ENCODE measurements around the gene ZNF326. TPM values are rescaled to one million over a fixed set of nuclear protein-coding genes. Genes with fewer than 3 reads are reported as not detected.
A peak's percentile ranks its signal among the peaks of the same experiment; 100 is the strongest.
"Not testable (repeated sequence)": the region's sequence is repeated elsewhere in the genome, so short reads cannot be mapped to it uniquely, and the experiment has no call there.

Gene ZNF326
- total RNA-seq, 2 experiments from 2014 or later, result 17.4 to 17.9 TPM

DNA sequence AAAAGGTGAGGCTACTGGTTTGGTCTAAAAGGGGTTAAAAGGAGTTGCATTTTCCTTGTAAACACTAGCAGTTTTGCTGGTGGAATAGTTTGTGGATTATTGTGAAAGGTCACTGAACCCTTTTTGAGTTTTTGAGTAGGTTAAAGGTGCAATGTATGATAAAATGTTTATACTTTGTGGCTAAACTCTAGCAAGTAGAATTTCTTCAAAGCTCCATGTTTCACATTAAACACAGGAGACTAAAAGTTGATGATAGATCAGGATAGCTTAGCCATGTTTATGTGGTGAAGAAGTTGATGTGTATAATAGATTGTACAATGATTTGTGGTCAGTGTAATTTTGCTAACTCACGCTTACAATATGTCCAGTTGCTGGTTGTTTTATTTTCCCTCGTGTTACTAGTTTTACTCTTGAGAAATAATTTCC, 13.1 kb downstream of the ZNF326 start:
- H3K36me3 Mint-ChIP-seq (ENCODE audit: low read depth), result peaks cover 29% of the 10 kb centered on the region
- no peak overlapping the region for H3K4me3 Mint-ChIP-seq

GRCh38 chr1:90012300-90012699, 17.4 kb downstream of the ZNF326 start:
- Mint-ChIP-seq H3K9me3 (no peaks in the 10 kb centered on the region), H3K27ac (no peak overlapping the region), H3K36me3 (ENCODE audit: low read depth) (peaks cover 44% of the 10 kb centered on the region), H3K27me3 (ENCODE audit: low read depth) (no peaks in the 10 kb centered on the region), H3K4me1 (ENCODE audit: low read depth) (no peaks in the 10 kb centered on the region), H3K4me3 (no peak overlapping the region)
- intact Hi-C loops (cut with micrococcal nuclease), result no loop called here
- CTCF ChIA-PET, result no interaction called here
- DNase-seq, result no peak

More for the DNA sequence above, 13.1 kb downstream of the ZNF326 start:
- Mint-ChIP-seq H3K4me1 (ENCODE audit: low read depth) (peaks cover 2% of the 10 kb centered on the region), H3K9me3 (no peaks in the 10 kb centered on the region), H3K27ac (no peak overlapping the region), H3K27me3 (ENCODE audit: low read depth) (no peaks in the 10 kb centered on the region)
- DNase-seq, result no peak
- CTCF ChIA-PET, result interaction anchor here (0.6 kb wide), 1 partner anchor 34 kb away, joined by 3 read pairs; no protein-coding TSS in a partner anchor
- intact Hi-C loops (cut with micrococcal nuclease), result no loop called here

DNA sequence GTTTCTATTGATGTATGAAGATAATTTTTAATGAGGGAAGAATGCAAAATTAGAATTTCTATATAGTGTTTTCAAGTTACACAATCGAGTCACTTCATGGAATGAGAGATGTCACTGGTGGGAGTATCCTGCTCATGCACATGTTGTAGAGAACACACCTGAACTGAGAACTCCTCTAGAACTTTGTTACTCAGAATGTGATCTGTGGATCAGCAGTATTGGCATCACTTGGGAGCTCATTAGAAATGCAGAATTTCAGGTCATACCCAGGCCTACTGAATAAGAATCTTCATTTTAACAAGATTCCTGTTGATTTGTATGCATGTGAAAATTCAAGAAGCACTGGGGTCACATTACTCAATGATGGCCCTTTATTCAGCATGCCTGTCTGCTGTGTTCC, 28.8 kb downstream of the ZNF326 start:
- H3K27me3 Mint-ChIP-seq (ENCODE audit: low read depth), result no peaks in the 10 kb centered on the region
- peaks cover 73% of the 10 kb centered on the region for H3K36me3 Mint-ChIP-seq (ENCODE audit: low read depth)
- H3K4me3 Mint-ChIP-seq, result no peak overlapping the region
- H3K27ac Mint-ChIP-seq, result no peak overlapping the region
- H3K9me3 Mint-ChIP-seq, result peaks cover 7% of the 10 kb centered on the region
- no peaks in the 10 kb centered on the region for H3K4me1 Mint-ChIP-seq (ENCODE audit: low read depth)
- DNase-seq, result no peak
- intact Hi-C loops (cut with micrococcal nuclease), result no loop called here
- CTCF ChIA-PET, result interaction anchor here (0.9 kb wide), 1 partner anchor 197 kb away, joined by 3 read pairs; no protein-coding TSS in a partner anchor

DNA sequence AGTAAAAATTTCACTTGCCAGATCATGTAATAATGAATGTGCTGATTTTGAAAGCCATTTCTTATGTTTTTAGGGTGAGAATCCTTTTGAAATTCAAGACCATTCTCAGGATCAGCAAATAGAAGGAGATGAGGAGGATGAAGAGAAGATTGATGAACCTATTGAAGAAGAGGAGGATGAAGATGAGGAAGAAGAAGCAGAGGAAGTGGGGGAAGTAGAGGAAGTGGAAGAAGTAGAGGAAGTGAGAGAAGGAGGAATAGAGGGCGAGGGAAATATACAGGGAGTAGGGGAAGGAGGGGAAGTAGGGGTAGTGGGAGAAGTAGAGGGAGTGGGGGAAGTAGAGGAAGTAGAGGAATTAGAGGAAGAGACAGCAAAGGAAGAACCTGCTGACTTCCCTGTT, 32.4 kb downstream of the ZNF326 start:
- H3K36me3 Mint-ChIP-seq (ENCODE audit: low read depth), result peaks cover 56% of the 10 kb centered on the region
- H3K27ac Mint-ChIP-seq, result no peak overlapping the region
- no peaks in the 10 kb centered on the region for H3K27me3 Mint-ChIP-seq (ENCODE audit: low read depth)

DNA sequence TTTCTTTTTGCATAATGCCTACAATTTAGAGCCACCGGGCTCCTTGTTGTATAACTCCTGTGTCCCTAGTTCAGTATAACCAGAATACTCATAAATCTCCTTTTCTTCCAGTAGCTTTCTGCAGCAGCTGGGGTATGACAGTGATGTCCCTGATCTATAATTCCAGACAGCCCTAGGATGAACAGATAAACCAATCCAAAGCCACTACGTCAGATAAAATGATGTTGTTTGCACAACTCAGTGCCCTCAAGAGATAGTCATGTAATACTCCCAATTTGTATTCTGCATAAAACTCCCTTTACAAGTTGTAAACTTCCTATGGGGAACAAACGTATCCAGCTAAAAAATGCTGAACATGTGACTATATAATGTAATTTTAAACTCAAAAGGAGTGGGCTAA, 44.7 kb downstream of the ZNF326 start:
- H3K4me3 Mint-ChIP-seq, result no peak overlapping the region
- no peaks in the 10 kb centered on the region for H3K9me3 Mint-ChIP-seq
- H3K27me3 Mint-ChIP-seq (ENCODE audit: low read depth), result no peaks in the 10 kb centered on the region
- no peaks in the 10 kb centered on the region for H3K4me1 Mint-ChIP-seq (ENCODE audit: low read depth)
- intact Hi-C loops (cut with micrococcal nuclease), result no loop called here
- no peaks in the 10 kb centered on the region for H3K36me3 Mint-ChIP-seq (ENCODE audit: low read depth)
- no peak for DNase-seq
- CTCF ChIA-PET, result interaction anchor here (0.6 to 1.7 kb wide), 2 partner anchors 8 to 971 kb away, joined by 3 to 7 read pairs; no protein-coding TSS in a partner anchor
- H3K27ac Mint-ChIP-seq, result no peak overlapping the region

More for the DNA sequence above, 32.4 kb downstream of the ZNF326 start:
- no peak overlapping the region for H3K4me3 Mint-ChIP-seq
- peaks cover 4% of the 10 kb centered on the region for H3K9me3 Mint-ChIP-seq
- intact Hi-C loops (cut with micrococcal nuclease), result no loop called here
- no peak for DNase-seq
- H3K4me1 Mint-ChIP-seq (ENCODE audit: low read depth), result no peaks in the 10 kb centered on the region
- CTCF ChIA-PET, result interaction anchor here (0.9 kb wide), 1 partner anchor 19 kb away, joined by 3 read pairs; no protein-coding TSS in a partner anchor

GRCh38 chr1:90043586-90043985, 48.7 kb downstream of the ZNF326 start:
- Mint-ChIP-seq H3K4me1 (ENCODE audit: low read depth) (no peaks in the 10 kb centered on the region), H3K36me3 (ENCODE audit: low read depth) (no peaks in the 10 kb centered on the region), H3K4me3 (no peak overlapping the region), H3K27me3 (ENCODE audit: low read depth) (no peaks in the 10 kb centered on the region), H3K27ac (no peak overlapping the region), H3K9me3 (no peaks in the 10 kb centered on the region)
- intact Hi-C loops (cut with micrococcal nuclease), result no loop called here
- CTCF ChIA-PET, result interaction anchor here (1.6 kb wide), 1 partner anchor 11 kb away, joined by 3 read pairs; no protein-coding TSS in a partner anchor
- no peak for DNase-seq

- DNase-seq, result no peak
- H3K4me1 Mint-ChIP-seq (ENCODE audit: low read depth), result no peaks in the 10 kb centered on the region
- no peak overlapping the region for H3K4me3 Mint-ChIP-seq
- H3K9me3 Mint-ChIP-seq, result no peaks in the 10 kb centered on the region
- intact Hi-C loops (cut with micrococcal nuclease), result no loop called here
- H3K27ac Mint-ChIP-seq, result no peak overlapping the region
- no peaks in the 10 kb centered on the region for H3K27me3 Mint-ChIP-seq (ENCODE audit: low read depth)
- no peaks in the 10 kb centered on the region for H3K36me3 Mint-ChIP-seq (ENCODE audit: low read depth)
- CTCF ChIA-PET, result no interaction called here
These were observed 49.4 kb downstream of the ZNF326 start for GRCh38 chr1:90044346-90044745.

GRCh38 chr1:90045853-90046563, 51.1 kb downstream of the ZNF326 start:
- Mint-ChIP-seq H3K9me3 (no peaks in the 10 kb centered on the region), H3K36me3 (ENCODE audit: low read depth) (no peaks in the 10 kb centered on the region), H3K27ac (no peak overlapping the region), H3K27me3 (ENCODE audit: low read depth) (no peaks in the 10 kb centered on the region), H3K4me3 (no peak overlapping the region), H3K4me1 (ENCODE audit: low read depth) (no peaks in the 10 kb centered on the region)
- DNase-seq, result peak; percentile 55
- CTCF ChIA-PET, result interaction anchor here (0.6 to 1.2 kb wide), 12 partner anchors 9 to 1117 kb away, joined by 3 to 6 read pairs (median 3); no protein-coding TSS in a partner anchor
- intact Hi-C loops (cut with micrococcal nuclease), result loop anchor here (2.0 kb wide), 2 partner anchors 69 to 1119 kb away; no protein-coding TSS in a partner anchor

DNA sequence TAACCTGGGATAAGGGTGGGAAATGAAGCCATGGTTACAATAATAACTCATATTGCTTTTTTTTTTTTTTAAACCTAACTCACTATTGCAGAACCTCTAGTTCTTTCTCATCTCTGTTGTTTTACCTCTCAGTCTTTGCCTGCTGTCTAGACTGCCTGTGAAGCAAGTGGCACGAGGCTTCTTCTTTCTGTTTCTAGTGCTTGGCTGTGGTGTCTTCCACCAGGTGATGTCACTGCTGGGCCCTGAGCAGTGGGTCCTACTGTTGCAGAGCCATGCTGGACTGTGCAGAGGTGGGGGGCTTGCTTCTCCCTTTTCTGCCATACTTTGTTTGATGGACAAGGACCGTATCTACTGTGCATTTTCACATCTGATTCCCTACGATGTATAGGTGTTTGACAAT, 51.7 kb downstream of the ZNF326 start:
- Mint-ChIP-seq H3K27ac (no peak overlapping the region), H3K4me3 (no peak overlapping the region), H3K36me3 (ENCODE audit: low read depth) (no peaks in the 10 kb centered on the region), H3K4me1 (ENCODE audit: low read depth) (no peaks in the 10 kb centered on the region), H3K27me3 (ENCODE audit: low read depth) (peaks cover 4% of the 10 kb centered on the region), H3K9me3 (no peaks in the 10 kb centered on the region)
- DNase-seq, result no peak
- intact Hi-C loops (cut with micrococcal nuclease), result loop anchor here (2.0 kb wide), 2 partner anchors 68 to 1118 kb away; no protein-coding TSS in a partner anchor
- CTCF ChIA-PET, result interaction anchor here (0.6 to 1.3 kb wide), 7 partner anchors 8 to 1116 kb away, joined by 3 to 7 read pairs (median 3); no protein-coding TSS in a partner anchor

GRCh38 chr1:90048043-90048442, 53.1 kb downstream of the ZNF326 start:
- intact Hi-C loops (cut with micrococcal nuclease), result no loop called here
- H3K4me1 Mint-ChIP-seq (ENCODE audit: low read depth), result no peaks in the 10 kb centered on the region
- DNase-seq, result no peak
- H3K27me3 Mint-ChIP-seq (ENCODE audit: low read depth), result peaks cover 5% of the 10 kb centered on the region
- CTCF ChIA-PET, result interaction anchor here (1.3 kb wide), 1 partner anchor 9 kb away, joined by 7 read pairs; no protein-coding TSS in a partner anchor
- H3K9me3 Mint-ChIP-seq, result no peaks in the 10 kb centered on the region
- H3K4me3 Mint-ChIP-seq, result no peak overlapping the region
- H3K27ac Mint-ChIP-seq, result no peak overlapping the region
- no peaks in the 10 kb centered on the region for H3K36me3 Mint-ChIP-seq (ENCODE audit: low read depth)

DNA sequence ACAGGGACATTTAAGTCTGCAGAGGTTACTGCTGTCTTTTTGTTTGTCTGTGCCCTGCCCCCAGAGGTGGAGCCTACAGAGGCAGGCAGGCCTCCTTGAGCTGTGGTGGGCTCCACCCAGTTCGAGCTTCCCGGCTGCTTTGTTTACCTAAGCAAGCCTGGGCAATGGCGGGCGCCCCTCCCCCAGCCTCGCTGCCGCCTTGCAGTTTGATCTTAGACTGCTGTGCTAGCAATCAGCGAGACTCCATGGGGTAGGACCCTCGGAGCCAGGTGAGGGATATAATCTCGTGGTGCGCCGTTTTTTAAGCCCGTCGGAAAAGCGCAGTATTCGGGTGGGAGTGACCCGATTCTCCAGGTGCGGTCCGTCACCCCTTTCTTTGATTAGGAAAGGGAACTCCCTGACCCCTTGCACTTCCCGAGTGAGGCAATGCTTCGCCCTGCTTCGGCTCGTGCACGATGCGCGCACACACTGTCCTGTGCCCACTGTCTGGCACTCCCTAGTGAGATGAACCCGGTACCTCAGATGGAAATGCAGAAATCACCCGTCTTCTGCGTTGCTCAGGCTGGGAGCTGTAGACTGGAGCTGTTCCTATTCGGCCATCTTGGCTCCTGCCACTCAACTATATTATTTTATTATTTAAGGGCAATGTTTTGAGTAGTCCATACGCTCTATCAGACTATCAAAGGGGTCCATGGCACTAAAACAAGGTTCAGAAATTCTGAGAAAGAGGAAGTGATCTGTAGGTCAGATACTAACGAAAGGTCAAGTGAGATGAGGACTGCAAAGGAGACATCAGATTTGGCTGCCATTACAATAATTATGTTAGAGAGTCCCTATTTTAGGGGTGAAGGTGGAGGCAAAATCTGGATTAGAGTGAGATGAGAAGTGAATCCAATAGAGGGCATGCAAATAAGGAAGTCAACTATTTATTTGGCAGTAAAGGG, 68.1 kb downstream of the ZNF326 start:
- H3K27me3 Mint-ChIP-seq (ENCODE audit: low read depth); H3K4me1 Mint-ChIP-seq (ENCODE audit: low read depth); intact Hi-C loops (cut with micrococcal nuclease); H3K36me3 Mint-ChIP-seq (ENCODE audit: low read depth); H3K4me3 Mint-ChIP-seq; H3K27ac Mint-ChIP-seq; CTCF ChIA-PET; H3K9me3 Mint-ChIP-seq; DNase-seq: not testable (repeated sequence)

- H3K4me1 Mint-ChIP-seq (ENCODE audit: low read depth); DNase-seq; H3K27ac Mint-ChIP-seq; H3K9me3 Mint-ChIP-seq; intact Hi-C loops (cut with micrococcal nuclease); H3K36me3 Mint-ChIP-seq (ENCODE audit: low read depth); H3K27me3 Mint-ChIP-seq (ENCODE audit: low read depth); CTCF ChIA-PET; H3K4me3 Mint-ChIP-seq: not testable (repeated sequence)
These were observed 69.2 kb downstream of the ZNF326 start for GRCh38 chr1:90064109-90064508.
